Measurements from ENCODE around the gene PISD. TPM values are rescaled to one million over a fixed set of nuclear protein-coding genes. Genes with fewer than 3 reads are reported as not detected.

The PISD gene
- polyA plus RNA-seq, 3 donors = 31.3 to 43.2 (median 33.1) TPM

DNA sequence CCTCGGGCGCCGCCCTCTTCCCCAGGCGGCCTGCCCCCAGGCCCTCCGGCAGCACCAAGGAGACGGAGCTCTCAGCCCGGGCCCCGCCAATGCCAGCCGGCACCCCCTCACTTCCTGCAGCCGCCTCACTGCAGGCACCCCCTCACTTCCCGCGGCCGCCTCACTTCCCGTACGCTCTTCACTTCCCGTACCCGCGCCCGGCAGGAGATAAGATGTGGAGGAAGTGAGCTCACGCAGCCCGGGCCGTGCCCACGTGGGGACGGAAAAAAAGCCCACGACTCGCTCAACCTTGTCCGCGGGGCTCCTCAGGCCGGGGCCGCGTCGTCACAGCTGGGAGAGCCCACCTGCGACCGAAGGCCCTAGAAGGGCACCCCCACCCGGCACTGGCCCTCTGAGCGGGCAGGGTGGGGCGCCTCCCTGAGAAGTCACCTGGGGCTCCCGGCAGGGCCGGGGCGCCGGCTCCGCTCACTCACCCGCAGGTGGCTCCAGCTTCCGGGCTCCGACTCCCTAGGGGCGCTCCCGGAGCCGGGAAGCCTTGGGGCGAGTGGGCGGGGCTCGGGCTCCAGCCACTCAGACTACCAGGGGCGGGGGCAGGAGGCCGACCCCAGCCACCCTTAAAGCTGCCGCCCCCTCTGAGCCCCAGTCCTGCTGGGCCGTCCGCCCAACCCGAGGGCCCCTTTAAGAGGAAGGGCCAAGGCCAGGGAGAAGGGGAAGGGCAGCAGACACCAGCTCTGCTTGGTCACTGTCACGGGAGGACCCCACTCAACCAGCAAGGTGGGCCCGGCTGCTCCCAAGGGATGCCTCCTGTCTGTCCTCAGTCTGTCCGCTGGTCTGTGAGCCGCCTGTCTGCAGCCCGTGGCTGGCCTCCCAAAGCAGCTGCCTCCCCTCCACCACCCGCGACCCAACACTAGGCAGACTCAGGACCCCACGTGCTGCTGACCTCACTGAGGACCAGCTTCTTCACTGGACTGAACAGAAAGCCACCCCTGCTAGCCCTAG, 31.4 kb downstream of the PISD start:
- DNase-seq (ENCODE audit: extremely low read depth in 1 of 11, low read depth in 9 of 11, low spot score in 4 of 11) = peak in 8 of 11 donors; percentile 42 to 75 (median 62)

DNA sequence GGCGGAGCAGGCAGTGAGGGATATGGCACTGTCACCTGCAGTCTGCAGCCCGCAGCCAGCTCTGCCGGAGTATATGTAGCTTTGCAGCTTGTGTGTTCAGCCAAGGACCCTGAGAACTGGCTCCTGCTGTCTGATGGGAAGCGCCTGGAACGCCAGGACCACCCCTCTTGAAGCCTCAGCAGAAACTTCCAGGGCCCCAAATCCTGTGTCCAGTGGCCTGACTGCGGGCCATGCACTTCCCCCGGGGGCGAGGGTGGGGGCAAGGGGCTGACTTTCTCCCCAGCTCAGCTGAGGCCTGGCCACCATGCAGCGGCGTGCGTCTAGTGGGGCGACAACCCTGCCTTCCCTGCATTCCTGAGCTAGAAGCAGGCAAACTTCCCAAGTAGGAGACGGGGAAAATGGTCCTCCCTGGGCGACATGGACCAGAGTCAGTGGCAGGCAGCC, 32.3 kb downstream of the PISD start:
- no peak for DNase-seq (ENCODE audit: extremely low read depth in 1 of 11, low read depth in 9 of 11, low spot score in 4 of 11)

DNA sequence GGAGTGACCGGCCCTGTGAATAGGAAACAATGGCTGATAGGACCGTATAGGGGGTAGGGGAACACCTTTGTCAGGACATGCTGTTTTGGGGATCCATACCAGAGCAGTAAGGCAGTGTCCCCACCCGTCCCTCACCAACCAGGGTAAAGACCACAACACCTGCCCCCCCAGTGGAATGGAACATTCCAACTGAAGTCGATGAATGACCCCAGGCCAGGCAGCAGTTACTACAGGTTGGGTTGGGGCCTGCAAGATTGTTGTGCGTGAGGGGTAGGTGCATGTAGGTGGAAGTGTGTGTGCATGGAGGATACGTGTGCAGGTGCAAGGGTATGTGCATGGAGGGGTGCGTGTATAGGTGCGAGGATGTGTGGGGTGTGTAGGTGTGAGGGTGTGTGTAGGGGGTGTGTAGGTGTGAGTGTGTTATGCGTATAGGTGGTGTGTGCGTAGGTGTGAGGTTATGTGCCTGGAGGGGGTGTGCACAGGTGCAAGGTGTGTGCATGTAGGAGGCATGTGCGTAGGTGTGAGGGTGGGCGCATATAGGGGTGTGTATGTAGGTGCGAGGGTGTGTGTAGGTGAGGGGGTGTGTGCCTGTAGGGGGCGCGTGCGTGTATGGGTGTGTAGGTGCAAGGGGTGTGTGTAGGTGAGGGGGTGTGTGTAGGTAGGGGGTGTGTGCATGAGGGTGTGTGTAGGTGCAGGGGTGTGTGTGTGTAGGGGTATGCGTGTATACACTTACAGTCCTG, 32.9 kb downstream of the PISD start:
- DNase-seq (ENCODE audit: extremely low read depth in 1 of 11, low read depth in 9 of 11, low spot score in 4 of 11) = no peak

DNA sequence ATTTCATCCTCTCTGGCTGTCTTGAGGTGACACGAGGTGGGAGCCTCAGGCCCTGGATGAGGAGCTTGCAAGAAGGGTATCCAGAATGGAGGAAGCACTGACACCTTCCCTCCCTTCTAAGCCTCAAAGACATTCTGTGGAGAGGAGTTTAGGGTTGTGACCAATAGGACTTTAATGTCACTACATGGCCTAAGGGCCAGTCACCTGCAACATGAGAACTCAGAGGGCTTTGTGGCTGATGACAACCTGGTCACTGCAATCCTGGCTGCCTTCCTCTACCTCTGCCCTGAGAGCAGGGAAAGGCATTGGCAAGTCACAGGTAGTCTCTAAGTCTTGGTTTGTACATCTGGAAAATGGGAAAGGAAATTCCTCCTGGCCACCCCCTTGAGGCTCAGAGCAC, 33.7 kb downstream of the PISD start:
- DNase-seq (ENCODE audit: extremely low read depth in 1 of 11, low read depth in 9 of 11, low spot score in 4 of 11) = no peak

DNA sequence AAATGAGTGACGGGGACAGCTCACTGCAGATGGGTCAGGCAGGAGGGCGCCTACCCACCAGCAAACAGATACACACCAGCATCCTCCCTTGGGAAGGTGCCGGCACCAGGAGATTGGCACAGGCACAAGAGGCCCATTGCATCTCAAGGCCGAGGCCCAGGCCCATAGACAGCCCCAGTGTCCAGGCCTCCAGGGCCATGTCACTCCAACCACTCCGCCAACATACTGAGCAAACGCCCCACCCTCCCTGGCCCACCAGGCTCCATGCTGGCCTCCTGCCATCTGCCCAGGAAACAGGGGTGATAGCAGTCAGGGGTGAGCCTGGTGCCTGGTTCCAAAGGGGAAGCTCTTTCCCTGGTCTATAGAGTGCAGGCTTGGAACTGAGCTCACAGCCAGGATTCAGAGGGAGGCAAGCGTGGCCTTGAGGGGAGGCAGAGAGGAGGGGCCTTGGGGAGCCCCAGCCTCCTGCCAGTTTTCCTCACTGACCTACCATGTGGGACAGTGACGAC, 34.7 kb downstream of the PISD start:
- DNase-seq (ENCODE audit: extremely low read depth in 1 of 11, low read depth in 9 of 11, low spot score in 4 of 11) = no peak

DNA sequence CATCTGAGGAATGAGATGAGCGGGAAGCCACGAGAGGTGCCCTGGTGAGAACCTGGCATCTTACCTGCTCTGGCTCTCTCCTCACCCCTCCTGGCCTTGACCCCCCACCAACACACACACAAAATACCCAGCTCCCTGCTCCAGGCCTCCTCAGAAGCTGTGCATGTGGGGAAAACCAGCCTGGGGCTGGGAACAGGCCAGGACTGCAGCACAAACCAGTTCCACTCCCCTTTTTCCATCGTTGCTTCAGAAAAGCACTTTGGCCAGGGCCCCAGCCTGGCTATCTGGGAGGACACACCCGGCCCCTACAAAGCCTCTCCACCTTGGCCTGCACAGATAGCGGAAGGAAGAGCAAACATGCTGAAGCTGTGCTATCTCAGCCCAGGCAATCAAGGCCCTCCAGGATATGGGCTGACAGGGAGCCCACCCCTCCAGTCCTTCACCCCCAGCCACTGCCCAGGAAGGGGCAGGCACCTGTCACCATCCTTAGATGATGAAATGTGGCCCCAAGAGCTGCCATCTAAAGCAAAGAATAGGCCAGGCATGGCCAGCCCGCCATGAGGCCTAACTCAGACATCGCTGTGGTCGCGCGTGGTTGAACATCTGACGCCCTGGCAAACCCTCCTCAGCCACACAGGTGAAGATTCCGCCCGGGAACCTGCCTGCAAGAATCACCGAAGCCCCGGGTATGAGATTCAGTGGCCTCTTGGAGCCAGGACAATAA, 35.4 kb downstream of the PISD start:
- no peak for DNase-seq (ENCODE audit: extremely low read depth in 1 of 11, low read depth in 9 of 11, low spot score in 4 of 11)

DNA sequence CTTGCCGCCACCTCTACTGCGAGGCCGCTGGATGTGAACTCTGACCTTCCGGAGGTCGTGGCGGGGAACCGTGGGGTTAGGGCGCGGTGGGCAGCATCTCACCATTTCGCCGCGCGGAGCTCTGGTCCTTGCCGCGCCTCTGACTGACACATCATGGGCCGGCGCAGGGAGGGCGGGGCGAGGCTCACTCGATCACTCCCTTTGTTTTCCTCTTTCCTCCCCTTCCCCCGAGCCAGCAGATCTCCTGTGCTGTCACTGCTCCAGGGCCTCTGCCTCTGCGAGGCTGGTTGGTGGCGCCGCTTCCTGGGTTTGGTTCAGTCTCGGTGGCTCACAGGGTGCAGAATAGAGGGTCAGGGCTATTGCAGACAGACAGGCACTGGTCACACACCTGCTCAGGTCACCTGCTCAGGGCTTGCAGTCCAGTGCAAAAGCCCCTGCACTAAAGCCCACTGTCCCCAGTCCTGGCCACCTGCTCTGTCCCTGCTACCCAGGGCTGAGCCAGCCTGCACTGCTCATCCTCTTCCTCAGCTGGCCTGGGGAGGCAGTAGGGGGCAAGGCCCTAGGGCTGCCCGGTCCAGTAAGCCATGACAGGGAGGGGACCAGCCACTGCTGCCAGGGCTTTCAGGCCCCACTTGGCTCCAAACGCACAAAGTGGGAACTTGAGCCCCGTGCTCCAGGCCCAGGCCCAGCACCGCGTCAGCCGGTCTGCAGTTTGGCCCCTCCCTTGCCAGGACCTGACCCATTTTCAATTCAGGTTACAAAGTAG, 36.2 kb downstream of the PISD start:
- peak in 1 of 11 donors; percentile 39 for DNase-seq (ENCODE audit: extremely low read depth in 1 of 11, low read depth in 9 of 11, low spot score in 4 of 11)

DNA sequence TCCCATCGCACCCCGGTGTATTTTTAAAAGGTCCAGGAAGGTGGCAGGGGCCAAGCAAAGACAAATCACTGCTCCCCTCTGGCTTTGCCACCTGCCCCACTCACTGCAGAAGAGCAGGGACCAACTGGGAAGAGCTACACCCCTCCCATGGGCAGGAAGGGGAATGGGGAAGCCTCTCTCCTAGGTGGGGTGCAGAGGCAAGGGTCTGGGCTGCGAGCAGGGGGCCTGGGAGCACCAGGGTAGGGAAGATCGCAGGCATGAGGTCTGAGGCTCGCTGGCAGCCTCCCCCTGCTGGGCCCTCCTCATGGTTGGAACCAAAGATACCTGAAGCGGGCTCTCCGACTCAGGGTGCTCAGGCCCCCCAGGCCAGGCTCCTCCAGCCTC, 36.8 kb downstream of the PISD start:
- DNase-seq (ENCODE audit: extremely low read depth in 1 of 11, low read depth in 9 of 11, low spot score in 4 of 11) = no peak

DNA sequence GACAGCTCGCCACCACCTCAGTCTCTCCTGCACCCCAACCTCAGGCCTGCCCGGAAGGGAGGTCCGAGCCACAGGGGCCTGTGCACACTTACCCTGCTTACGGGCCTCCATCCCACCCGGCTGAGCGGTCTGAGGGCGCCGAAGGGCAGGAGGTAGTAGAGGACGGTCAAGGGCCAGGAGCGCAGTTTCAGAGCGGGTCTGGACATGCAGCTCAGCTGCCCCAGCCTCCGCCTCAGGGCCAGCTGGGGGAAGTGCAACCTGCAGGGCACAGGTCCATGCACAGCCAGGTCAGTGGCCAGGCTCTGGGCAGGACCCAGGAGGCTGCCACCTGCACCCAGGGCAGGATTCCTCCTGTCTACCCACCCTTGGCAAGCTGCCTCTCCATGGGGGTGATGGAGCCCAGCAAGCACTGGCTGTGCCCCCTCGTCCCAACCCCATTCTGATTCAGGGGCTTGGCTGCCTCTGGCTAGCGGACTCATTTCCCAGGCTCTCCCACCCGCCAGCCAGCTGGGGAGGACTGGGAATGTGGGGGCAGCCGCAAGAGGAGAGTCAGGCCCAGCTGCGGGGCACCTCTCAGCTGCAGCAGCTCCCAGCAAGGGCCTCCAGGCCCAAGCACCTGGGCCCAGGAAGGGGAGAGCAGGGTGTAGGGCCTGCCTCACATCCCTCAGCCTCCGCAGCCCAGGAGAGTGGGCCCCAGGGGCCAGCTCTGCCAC, 38.3 kb downstream of the PISD start:
- no peak for DNase-seq (ENCODE audit: extremely low read depth in 1 of 11, low read depth in 9 of 11, low spot score in 4 of 11)

DNA sequence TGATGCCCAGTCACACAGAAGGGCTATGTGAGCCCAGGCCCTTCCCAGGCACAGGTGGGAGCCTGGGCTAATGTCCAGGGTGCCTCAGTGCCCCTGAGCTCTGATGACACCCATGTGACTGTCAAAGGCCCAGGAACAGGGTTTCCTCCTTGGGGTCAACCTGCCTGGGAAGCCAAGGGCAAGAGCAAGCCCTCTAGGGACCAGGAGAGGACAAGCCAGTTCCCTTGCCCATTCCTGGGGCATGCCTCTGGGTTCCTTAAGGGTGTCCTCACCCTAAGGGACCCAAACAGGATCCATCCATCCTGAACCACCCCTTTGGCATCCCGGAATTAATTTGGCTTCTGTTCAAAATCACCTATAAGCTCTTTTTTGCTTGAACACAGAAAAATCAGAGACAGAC, 39.0 kb downstream of the PISD start:
- DNase-seq (ENCODE audit: extremely low read depth in 1 of 11, low read depth in 9 of 11, low spot score in 4 of 11) = no peak

DNA sequence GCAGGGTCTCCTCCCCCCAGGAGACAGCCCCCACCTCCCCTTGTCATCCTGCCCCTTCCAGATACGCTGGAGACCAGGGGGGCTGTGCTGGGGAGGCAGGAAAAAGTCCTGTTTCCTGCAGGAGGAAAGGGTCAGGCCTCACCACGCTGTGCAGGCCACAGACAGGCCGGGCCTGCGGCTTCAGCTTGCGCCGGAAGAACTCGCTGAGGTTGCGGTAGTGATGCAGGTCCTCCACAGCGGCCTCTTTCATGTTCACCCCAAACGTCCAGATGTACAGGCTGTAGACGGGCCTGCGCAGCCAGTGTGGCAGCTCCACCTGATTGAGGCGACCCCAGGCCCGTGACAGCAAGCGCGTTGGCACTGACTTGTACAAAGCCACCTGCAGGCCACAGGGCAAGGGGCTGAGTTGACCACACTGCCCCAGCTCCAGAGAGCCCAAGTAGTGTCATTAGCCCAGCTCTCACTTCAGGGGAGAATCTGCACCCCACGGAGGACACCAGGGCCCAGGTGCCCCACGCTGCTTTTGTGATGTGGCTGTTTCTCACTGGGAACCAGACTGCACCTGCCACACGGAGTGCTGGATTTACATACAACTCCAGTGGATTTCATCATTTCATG, 40.4 kb downstream of the PISD start:
- DNase-seq (ENCODE audit: extremely low read depth in 1 of 11, low read depth in 9 of 11, low spot score in 4 of 11) = no peak

DNA sequence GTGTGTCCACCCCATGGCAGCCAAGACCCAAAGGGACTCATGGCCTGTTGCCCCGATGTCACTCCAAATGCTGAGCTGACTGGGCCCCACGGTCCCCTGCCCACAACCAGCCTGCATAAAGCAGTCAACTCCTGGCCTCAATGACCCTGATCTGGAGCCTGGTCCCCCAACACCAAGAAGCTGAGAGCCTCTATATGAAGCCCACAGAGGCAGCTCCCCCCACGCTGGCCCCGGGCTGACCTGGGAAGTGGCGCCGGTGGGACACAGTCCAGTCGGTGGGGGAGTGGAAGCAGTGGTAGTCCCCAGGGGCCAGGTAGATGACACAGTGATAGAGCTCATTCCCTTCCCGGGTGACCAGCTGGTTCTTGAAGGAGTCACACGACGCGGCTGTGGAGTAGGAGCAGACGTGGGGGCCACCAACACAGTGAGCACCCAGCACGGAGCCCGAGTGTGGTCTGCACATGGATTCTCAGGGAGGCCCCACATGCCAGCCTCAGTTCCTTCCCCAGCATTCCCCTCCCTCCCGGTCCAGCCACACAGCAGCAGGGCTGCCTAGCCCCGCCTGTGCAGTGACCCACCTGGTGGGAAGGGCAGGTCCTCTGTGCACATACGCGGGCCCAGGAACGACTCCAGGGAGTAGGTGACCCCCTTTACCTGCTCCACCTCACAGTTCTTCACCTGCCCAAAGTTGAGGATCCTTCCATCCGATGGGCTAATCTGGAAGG, 41.1 kb downstream of the PISD start:
- DNase-seq (ENCODE audit: extremely low read depth in 1 of 11, low read depth in 9 of 11, low spot score in 4 of 11) = no peak

DNA sequence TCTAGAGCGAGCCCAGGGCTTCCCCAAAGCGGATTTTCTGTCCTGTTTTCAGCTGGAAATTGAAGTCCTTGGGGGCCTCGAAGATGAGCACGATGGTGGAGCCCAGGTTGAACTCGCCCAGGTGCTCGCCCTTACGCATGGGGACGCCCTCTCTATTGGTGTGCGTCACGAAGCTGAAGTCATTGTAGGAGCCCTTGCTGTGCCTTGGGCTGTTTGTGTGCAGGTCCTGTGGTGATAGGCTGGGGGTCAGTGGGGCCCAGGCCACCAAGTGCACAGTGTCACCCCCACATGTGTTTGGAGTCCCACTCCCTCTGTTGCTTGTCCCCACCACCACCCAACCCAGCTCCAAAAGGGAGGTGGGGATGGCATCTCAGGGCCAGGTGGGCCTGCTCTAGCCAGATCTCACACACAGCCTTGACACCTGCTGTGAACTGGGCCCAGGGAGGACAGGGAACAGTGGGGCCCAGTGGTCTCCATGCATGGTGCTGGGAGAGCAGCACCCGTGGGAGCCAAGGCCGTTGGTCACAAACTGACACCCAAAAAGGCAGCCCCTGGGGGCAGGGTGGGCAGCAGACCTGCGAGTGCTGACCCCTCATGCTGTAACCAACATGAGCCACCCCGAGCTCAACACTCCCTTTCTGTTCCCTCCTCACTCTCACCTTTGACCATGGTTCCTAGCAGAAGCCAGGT, 42.3 kb downstream of the PISD start:
- DNase-seq (ENCODE audit: extremely low read depth in 1 of 11, low read depth in 9 of 11, low spot score in 4 of 11) = no peak

DNA sequence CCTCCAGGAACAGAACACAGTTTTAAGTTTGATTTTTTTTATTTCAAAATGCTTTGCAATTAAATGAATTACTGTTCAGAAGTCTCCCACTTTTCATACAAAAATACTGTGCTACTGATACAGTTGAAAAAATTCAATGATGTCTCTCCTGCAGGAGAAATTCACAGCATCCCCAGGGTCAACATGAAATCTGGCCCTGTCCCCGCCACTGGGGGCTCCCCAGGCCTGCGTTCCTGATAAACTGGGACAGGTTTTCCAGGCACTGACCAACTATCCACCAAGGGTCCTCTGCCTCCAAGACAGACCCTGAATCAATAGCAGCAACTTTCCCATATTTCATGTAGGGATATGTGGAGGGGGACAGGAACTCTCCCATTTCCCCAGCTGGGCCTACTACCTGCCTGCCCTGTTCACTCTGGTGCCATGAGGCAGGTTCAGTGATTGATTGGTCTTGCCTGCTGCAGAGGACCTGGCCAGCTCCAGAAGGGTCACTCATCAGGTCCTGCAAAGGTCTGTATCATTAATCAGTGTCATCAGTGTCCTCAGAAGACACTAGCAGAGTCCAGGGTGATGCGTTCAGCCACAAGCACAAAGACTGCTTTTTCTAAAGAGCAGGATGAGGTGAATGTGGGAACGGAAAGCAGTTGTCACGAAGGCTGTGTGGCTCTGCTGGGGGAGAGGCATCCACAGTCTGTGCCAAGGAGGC, 43.4 kb downstream of the PISD start:
- DNase-seq (ENCODE audit: extremely low read depth in 1 of 11, low read depth in 9 of 11, low spot score in 4 of 11) = no peak

DNA sequence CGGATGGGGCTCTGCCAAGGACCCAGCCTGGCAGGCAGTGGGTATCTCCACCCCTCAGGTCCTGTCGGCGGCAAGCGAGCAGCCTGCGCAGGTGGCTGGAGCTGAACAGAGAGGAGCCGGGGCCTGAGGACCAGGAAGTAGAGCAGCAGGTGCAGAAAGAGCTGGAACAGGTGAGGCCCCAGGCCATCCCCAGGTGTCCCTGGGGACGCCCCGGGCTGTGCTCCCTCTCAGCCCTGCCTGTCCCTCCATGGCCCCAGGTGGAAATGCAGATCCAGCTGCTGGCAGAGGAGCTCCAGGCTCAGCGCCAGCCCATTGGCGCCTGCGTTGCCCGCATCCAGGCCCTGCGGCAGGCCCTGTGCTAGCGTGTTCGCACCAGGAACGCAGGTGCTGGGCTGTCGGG, 44.0 kb downstream of the PISD start:
- no peak for DNase-seq (ENCODE audit: extremely low read depth in 1 of 11, low read depth in 9 of 11, low spot score in 4 of 11)
